Colonic mucosa (tissue), 4 donors: ENCODE results near the gene GSN. TPM values are rescaled to one million over a fixed set of nuclear protein-coding genes. Genes with fewer than 3 reads are reported as not detected.

ENCODE experiments used
- DNase-seq: peaks from one replicate; pipeline ENCODE4 v3.0.0-alpha.2; 2020
- H3K27ac ChIP-seq: fragments of 200-600 bp; one replicate; pipeline ENCODE4 v1.8.0; 2021
- H3K27me3 ChIP-seq: fragments of 200-600 bp; one replicate; pipeline ENCODE4 v1.8.0; 2021
- H3K36me3 ChIP-seq: fragments of 200-600 bp; one replicate; pipeline ENCODE4 v1.8.0; 2021
- H3K4me1 ChIP-seq: fragments of 200-600 bp; one replicate; pipeline ENCODE4 v1.8.0; 2021; ENCODE audit warnings: mild to moderate bottlenecking
- H3K4me3 ChIP-seq: fragments of 200-600 bp; one replicate; pipeline ENCODE4 v1.8.0; 2021
- H3K9ac ChIP-seq, 2 donors: one replicate each; pipeline ENCODE4 v1.7.0; 2013; ENCODE audit warnings: control low read depth in 2 of 2, low read depth in 2 of 2, low read length in 2 of 2
- H3K9me3 ChIP-seq: fragments of 200-600 bp; one replicate; pipeline ENCODE4 v1.8.0; 2021
- intact Hi-C: fragments of 100-400 bp; cut with DNase I; formaldehyde crosslinking; loops from one replicate; pipeline ENCODE4 v1.14.1; 2022
- total RNA-seq, 2 donors: library from RNA; stranded (reverse); fragmentation: NEBNext Ultra II Directional in 1 of 2; extraction: Animal tissue kit (Norgen Biotek cat#: 25700) in 1 of 2; gene quantifications; one replicate each; pipeline ENCODE4 v1.2.1, GENCODE V29; 2021
- TF ChIP-seq, protein P1 (sequence below): fragments of 200-600 bp; IDR thresholded peaks from one replicate; pipeline ENCODE4 v1.8.0; 2022; ENCODE audit warnings: antibody characterized with exemption, mild to moderate bottlenecking
- donor health status: healthy.
- donor health status: DM: no; HTN: no; CAD: no.
- donor health status: DM: no; HTN: no; CAD: no.

The GSN gene
- total RNA-seq, 2 donors from 2014 or later: 413 to 553 TPM

GRCh38 chr9:121359351-121360294 lies 91.7 kb downstream of the GSN start:
- Histone ChIP-seq H3K4me3 (no peak overlapping the region), H3K9me3 (no peaks in the 10 kb centered on the region), H3K9ac (peak overlapping the region in 1 of 2 donors; percentile 43), H3K27ac (peak overlapping the region; percentile 50), H3K4me1 (peaks cover 1% of the 10 kb centered on the region), H3K27me3 (no peaks in the 10 kb centered on the region), H3K36me3 (no peaks in the 10 kb centered on the region)
- TF ChIP-seq, protein P1, sequence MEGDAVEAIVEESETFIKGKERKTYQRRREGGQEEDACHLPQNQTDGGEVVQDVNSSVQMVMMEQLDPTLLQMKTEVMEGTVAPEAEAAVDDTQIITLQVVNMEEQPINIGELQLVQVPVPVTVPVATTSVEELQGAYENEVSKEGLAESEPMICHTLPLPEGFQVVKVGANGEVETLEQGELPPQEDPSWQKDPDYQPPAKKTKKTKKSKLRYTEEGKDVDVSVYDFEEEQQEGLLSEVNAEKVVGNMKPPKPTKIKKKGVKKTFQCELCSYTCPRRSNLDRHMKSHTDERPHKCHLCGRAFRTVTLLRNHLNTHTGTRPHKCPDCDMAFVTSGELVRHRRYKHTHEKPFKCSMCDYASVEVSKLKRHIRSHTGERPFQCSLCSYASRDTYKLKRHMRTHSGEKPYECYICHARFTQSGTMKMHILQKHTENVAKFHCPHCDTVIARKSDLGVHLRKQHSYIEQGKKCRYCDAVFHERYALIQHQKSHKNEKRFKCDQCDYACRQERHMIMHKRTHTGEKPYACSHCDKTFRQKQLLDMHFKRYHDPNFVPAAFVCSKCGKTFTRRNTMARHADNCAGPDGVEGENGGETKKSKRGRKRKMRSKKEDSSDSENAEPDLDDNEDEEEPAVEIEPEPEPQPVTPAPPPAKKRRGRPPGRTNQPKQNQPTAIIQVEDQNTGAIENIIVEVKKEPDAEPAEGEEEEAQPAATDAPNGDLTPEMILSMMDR: no peak
- DNase-seq: no peak
- intact Hi-C loops: no loop called here

- H3K9me3 ChIP-seq: no peaks in the 10 kb centered on the region
- intact Hi-C loops: no loop called here
- no peaks in the 10 kb centered on the region for H3K4me1 ChIP-seq
- TF ChIP-seq, protein P1: no peak
- no peak for DNase-seq
- no peaks in the 10 kb centered on the region for H3K27me3 ChIP-seq
- H3K36me3 ChIP-seq: no peaks in the 10 kb centered on the region
- no peak overlapping the region for H3K9ac ChIP-seq
- peak overlapping the region; percentile 75 for H3K27ac ChIP-seq
- no peak overlapping the region for H3K4me3 ChIP-seq
Observed at GRCh38 chr9:121360601-121361374, 92.8 kb downstream of the GSN start.

DNA sequence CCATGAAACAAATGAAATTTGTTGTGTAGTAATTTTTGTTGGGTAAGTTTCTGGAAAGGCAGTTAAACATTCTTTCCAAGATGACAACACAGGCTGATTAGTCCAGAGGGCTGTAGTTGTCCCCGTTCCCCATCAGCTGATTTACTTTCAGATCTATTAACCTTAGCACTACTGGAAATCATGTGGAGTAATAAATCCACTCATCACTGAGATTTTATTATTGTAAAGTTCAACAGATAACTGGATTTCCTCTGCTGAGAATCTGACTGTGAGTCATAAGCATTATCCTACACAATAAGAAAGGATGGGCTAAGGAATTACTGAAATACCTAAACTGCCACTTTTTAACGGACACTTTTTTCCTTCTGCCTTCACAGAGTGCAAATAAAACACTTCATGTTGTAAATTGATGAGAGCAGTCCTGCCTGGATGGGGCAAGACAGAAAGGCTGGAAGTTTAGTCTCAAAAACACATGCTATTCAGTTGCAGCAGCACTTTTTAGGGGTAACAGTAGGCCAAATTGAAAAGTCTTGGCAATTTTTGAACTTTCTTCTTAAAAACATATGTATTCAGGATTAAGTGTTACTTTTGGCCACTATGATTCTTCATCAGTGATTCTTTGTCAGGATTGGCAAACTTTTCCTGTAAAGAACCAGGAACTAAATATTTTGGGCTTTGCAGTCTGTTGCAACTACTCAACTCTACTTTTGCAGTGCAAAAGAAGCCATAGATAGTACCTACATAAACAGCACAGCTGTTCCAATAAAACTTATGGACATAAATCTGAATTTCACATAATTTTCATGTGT lies 95.1 kb downstream of the GSN start:
- intact Hi-C loops: no loop called here
- peaks cover 3% of the 10 kb centered on the region for H3K4me1 ChIP-seq
- TF ChIP-seq, protein P1: no peak
- H3K36me3 ChIP-seq: no peaks in the 10 kb centered on the region
- DNase-seq: no peak
- no peak overlapping the region for H3K4me3 ChIP-seq
- H3K27ac ChIP-seq: peak overlapping the region; percentile 75
- H3K9ac ChIP-seq: peak overlapping the region; percentile 5 to 39
- H3K9me3 ChIP-seq: no peaks in the 10 kb centered on the region
- no peaks in the 10 kb centered on the region for H3K27me3 ChIP-seq

- Histone ChIP-seq H3K4me3 (no peak overlapping the region), H3K4me1 (peaks cover 3% of the 10 kb centered on the region)
Observed at GRCh38 chr9:121363622-121363961, 95.6 kb downstream of the GSN start.

More at GRCh38 chr9:121363622-121363961, 95.6 kb downstream of the GSN start:
- Histone ChIP-seq H3K9me3 (no peaks in the 10 kb centered on the region), H3K36me3 (no peaks in the 10 kb centered on the region), H3K27ac (peak overlapping the region; percentile 75), H3K9ac (no peak overlapping the region), H3K27me3 (no peaks in the 10 kb centered on the region)
- DNase-seq: no peak
- intact Hi-C loops: no loop called here
- TF ChIP-seq, protein P1: no peak
